A673 (cell line): ENCODE results near the gene OR51L1. TPM values are rescaled to one million over a fixed set of nuclear protein-coding genes. Genes with fewer than 3 reads are reported as not detected.

Source experiments
- BruUV-seq: library from RNA; stranded (reverse); fragments of 400-500 nt; replicated peaks from 2 replicates; lab custom pipeline; 2021; lab: Mats Ljungman, UMichigan
- CTCF ChIA-PET: fragments of 300-600 bp; sonication (Branson Sonifier 250); formaldehyde crosslinking; loops from one replicate; lab custom pipeline; 2022; ENCODE audit warnings: antibody characterized with exemption; lab: Charles Lee
- POLR2A ChIA-PET: fragments of 300-600 bp; sonication (Branson Sonifier 250); formaldehyde crosslinking; loops from one replicate; lab custom pipeline; 2022; ENCODE audit warnings: antibody characterized with exemption; ENCODE audit not compliant: low non-redundant PET; lab: Charles Lee
- DNase-seq: peaks from one replicate; pipeline ENCODE4 v3.0.0-alpha.2; 2015; ENCODE audit warnings: low spot score
- H3K27ac ChIP-seq: fragments of 200-600 bp; sonication (generic); 2 replicates; pipeline ENCODE4 v1.5.1; 2016; ENCODE audit warnings: mixed run types, low read depth, mild to moderate bottlenecking, mixed read lengths, antibody characterized with exemption, low read length; ENCODE audit not compliant: poor library complexity, severe bottlenecking
- H3K27me3 ChIP-seq: fragments of 200-600 bp; sonication (generic); replicated peaks from 2 replicates; pipeline ENCODE4 v1.6.1; 2017; ENCODE audit warnings: mixed run types, low read depth, mild to moderate bottlenecking, mixed read lengths, antibody characterized with exemption, low read length; ENCODE audit not compliant: insufficient read depth, poor library complexity
- H3K36me3 ChIP-seq: fragments of 200-600 bp; sonication (generic); 2 replicates; pipeline ENCODE4 v1.6.1; 2016; ENCODE audit warnings: mixed run types, mild to moderate bottlenecking, mixed read lengths, antibody characterized with exemption, low read length; ENCODE audit not compliant: insufficient read depth, poor library complexity, severe bottlenecking
- H3K4me1 ChIP-seq: fragments of 200-600 bp; sonication (generic); 2 replicates; pipeline ENCODE4 v1.6.1; 2017; ENCODE audit warnings: mixed run types, mild to moderate bottlenecking, mixed read lengths, antibody characterized with exemption, low read length; ENCODE audit not compliant: insufficient read depth, poor library complexity, severe bottlenecking
- H3K4me3 ChIP-seq: fragments of 200-600 bp; sonication (generic); 2 replicates; pipeline ENCODE4 v1.5.1; 2016; ENCODE audit warnings: low read depth, mixed run types, mild to moderate bottlenecking, mixed read lengths, low read length; ENCODE audit not compliant: poor library complexity, severe bottlenecking
- H3K9me3 ChIP-seq: fragments of 200-600 bp; sonication (generic); 2 replicates; pipeline ENCODE4 v1.6.1; 2016; ENCODE audit warnings: mixed run types, low read depth, mild to moderate bottlenecking, mixed read lengths, antibody characterized with exemption, low read length; ENCODE audit not compliant: poor library complexity, severe bottlenecking
- EZH2 ChIP-seq: fragments of 200-600 bp; sonication (generic); IDR thresholded peaks from 2 replicates; pipeline ENCODE4 v1.6.1; 2017; ENCODE audit warnings: borderline replicate concordance, low read depth, mild to moderate bottlenecking, mixed read lengths, antibody characterized with exemption, low read length; ENCODE audit not compliant: poor library complexity, severe bottlenecking
- intact Hi-C: fragments of 100-400 bp; cut with micrococcal nuclease; formaldehyde crosslinking; loops from one replicate; pipeline ENCODE4 v1.10.0; 2022; ENCODE audit not compliant: unreplicated experiment
- total RNA-seq: library from RNA; stranded (reverse); gene quantifications from 2 replicates; pipeline ENCODE4 v1.2.3, GENCODE V29; 2021
- TF ChIP-seq, protein P1 (sequence below): fragments of 300-800, 200-600 bp; sonication (generic); conservative IDR thresholded peaks from 2 replicates; pipeline ENCODE4 v1.5.1; 2017; ENCODE audit warnings: low read depth, mild to moderate bottlenecking, antibody characterized with exemption, low read length, moderate library complexity, mixed read lengths

The OR51L1 gene
- total RNA-seq, 1 experiment from 2014 or later, result not detected

DNA sequence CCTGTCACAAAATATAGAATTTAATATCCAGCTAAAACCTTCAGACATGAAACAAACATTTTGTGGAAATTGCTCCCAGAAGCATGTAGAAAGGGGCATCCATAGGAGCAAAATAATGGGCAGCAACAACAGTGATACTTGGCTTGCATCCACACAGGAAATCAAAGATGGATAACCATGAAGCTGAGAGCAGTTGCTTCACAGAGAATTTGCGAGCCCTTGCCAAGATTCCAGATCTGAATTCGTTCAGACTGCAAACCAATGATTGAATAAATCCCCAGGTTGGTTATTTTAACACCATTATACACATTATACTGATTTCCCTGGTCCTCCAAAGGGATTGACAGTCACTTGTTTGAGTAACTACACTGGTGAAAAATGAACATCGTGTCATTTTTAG, 15.6 kb upstream of the OR51L1 start:
- H3K27me3 ChIP-seq, result no peaks in the 10 kb centered on the region
- BruUV-seq, result no TSS peak
- POLR2A ChIA-PET, result no interaction called here
- CTCF ChIA-PET, result no interaction called here
- no peak overlapping the region for H3K27ac ChIP-seq
- intact Hi-C loops, result loop anchor here (5.0 kb wide), 1 partner anchor 47 kb away; no protein-coding TSS in a partner anchor
- no peak for TF ChIP-seq EZH2
- TF ChIP-seq, protein P1, sequence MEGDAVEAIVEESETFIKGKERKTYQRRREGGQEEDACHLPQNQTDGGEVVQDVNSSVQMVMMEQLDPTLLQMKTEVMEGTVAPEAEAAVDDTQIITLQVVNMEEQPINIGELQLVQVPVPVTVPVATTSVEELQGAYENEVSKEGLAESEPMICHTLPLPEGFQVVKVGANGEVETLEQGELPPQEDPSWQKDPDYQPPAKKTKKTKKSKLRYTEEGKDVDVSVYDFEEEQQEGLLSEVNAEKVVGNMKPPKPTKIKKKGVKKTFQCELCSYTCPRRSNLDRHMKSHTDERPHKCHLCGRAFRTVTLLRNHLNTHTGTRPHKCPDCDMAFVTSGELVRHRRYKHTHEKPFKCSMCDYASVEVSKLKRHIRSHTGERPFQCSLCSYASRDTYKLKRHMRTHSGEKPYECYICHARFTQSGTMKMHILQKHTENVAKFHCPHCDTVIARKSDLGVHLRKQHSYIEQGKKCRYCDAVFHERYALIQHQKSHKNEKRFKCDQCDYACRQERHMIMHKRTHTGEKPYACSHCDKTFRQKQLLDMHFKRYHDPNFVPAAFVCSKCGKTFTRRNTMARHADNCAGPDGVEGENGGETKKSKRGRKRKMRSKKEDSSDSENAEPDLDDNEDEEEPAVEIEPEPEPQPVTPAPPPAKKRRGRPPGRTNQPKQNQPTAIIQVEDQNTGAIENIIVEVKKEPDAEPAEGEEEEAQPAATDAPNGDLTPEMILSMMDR, result no peak
- no peaks in the 10 kb centered on the region for H3K36me3 ChIP-seq
- H3K4me3 ChIP-seq, result no peak overlapping the region
- no peaks in the 10 kb centered on the region for H3K9me3 ChIP-seq
- H3K4me1 ChIP-seq, result no peaks in the 10 kb centered on the region
- no peak for DNase-seq

DNA sequence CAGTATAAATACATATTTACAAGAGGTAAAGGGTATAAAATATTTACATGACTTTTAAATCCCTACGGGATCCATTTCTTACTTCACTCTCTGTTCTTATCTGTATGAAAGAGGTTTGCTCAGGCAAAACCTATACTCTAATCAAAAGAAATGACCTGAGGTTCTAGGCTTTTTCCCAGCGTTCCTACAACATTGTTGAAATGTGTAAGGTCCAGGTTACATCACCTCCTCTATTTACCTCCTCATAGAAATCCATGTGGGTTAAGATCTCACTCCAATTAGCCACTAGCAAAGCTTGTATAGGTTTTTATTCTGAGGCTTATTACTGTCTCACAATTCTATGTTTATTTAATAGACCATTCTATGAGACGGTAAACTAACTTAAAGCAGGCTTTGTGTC, 12.0 kb upstream of the OR51L1 start:
- Histone ChIP-seq H3K27ac (no peak overlapping the region), H3K4me1 (no peaks in the 10 kb centered on the region), H3K27me3 (no peaks in the 10 kb centered on the region), H3K9me3 (no peaks in the 10 kb centered on the region), H3K36me3 (no peaks in the 10 kb centered on the region), H3K4me3 (no peak overlapping the region)
- CTCF ChIA-PET, result no interaction called here
- POLR2A ChIA-PET, result no interaction called here
- intact Hi-C loops, result no loop called here
- no peak for TF ChIP-seq EZH2
- TF ChIP-seq, protein P1, result no peak
- BruUV-seq, result no TSS peak
- DNase-seq, result no peak

DNA sequence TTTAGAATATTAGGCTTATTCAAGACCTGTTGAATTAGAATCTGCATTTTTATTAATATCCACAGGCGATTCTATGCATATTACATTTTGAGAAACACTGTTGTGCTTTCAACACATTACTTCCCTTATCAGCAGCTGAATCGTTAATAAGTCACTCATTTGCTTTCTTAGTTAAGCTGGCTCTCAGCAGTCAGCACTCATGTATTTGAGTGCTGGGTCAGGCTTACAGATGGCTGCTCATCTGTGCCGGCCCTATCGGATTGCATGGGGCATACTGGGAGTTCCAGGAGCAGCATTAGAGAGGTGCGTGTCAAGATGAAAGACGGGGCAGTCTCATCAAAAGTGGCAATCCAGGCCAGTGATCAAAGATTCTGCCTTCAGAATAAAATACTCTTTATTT, 10.8 kb upstream of the OR51L1 start:
- no peaks in the 10 kb centered on the region for H3K9me3 ChIP-seq
- no peak overlapping the region for H3K27ac ChIP-seq
- H3K4me3 ChIP-seq, result no peak overlapping the region
- ChIA-PET POLR2A (no interaction called here), CTCF (no interaction called here)
- DNase-seq, result no peak
- no peaks in the 10 kb centered on the region for H3K4me1 ChIP-seq
- H3K27me3 ChIP-seq, result no peaks in the 10 kb centered on the region
- H3K36me3 ChIP-seq, result no peaks in the 10 kb centered on the region
- TF ChIP-seq, protein P1, result no peak
- TF ChIP-seq EZH2, result no peak
- intact Hi-C loops, result no loop called here
- no TSS peak for BruUV-seq
